ENCODE results near the gene RND3. TPM values are rescaled to one million over a fixed set of nuclear protein-coding genes. Genes with fewer than 3 reads are reported as not detected.

RND3 gene
- total RNA-seq, 2 donors from 2014 or later = not detected

DNA sequence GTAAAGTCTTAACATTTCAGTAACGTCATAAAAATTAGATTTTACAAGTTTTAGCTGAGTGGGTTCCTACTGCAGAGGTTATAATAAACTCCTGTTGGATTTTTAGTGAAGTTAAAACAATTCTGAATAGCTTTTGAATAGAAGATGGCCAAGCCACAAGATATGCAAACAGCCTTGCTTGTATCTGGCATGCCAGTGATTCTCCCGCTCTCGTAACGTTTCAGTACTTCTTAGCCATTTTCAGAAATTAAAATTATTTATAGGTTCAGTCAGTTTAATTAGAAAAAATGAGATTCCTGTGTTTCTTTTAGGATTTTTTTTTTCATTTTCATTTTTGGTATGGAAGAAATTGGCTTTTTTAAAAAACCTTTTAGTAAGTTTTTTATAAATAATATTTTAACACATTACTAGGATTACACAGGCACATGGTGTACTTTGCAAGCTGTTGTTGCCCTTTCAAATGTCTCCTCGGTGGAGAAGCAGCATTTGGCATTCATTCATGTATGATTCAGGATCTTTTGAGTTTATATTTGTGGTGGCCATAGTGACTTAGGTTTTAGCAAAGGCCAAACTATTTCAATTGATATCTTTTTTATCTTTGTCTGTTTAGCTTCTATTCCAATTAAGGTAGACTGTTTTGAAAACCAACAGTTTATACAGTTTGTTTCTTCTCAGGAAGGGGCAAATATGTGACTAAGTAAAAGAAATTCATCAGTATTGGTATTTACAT is 30.6 kb upstream of the RND3 start:
- Mint-ChIP-seq H3K27ac (no peak overlapping the region), H3K36me3 (ENCODE audit: insufficient read depth in 2 of 2) (peaks cover 0 to 2% of the 10 kb centered on the region in 2 donors), H3K27me3 (ENCODE audit: low read depth) (peaks cover 4% of the 10 kb centered on the region), H3K9me3 (peaks cover 3 to 4% of the 10 kb centered on the region in 2 donors), H3K4me1 (ENCODE audit: low read depth) (no peaks in the 10 kb centered on the region), H3K4me3 (no peak overlapping the region)
- DNase-seq = no peak
- ATAC-seq (replicated peaks in 1 of 2) = no peak

DNA sequence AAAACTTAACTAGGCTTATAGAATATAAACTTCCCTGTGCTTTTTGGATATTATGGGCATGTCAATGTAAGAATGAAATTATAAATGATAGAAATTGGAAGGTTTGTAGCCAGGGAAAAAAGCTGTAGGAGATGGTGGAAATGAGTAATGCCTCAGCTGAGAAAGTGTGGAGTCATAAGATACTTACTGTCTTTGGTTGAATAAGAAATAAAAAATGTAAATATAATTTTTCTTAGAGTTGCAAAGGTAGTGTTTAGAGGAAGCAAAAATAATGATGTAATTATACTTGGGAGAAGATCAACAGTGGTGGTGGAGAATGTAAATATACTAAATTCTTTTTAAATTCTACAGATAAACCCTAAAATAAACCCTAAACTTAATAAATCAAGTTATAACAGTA is 26.2 kb upstream of the RND3 start:
- H3K36me3 Mint-ChIP-seq (ENCODE audit: insufficient read depth in 2 of 2) = no peaks in the 10 kb centered on the region
- no peaks in the 10 kb centered on the region for H3K4me1 Mint-ChIP-seq (ENCODE audit: low read depth)
- H3K4me3 Mint-ChIP-seq = no peak overlapping the region
- H3K9me3 Mint-ChIP-seq = no peaks in the 10 kb centered on the region
- ATAC-seq (replicated peaks in 1 of 2) = no peak
- no peak for DNase-seq
- no peak overlapping the region for H3K27ac Mint-ChIP-seq
- H3K27me3 Mint-ChIP-seq (ENCODE audit: low read depth) = no peaks in the 10 kb centered on the region

DNA sequence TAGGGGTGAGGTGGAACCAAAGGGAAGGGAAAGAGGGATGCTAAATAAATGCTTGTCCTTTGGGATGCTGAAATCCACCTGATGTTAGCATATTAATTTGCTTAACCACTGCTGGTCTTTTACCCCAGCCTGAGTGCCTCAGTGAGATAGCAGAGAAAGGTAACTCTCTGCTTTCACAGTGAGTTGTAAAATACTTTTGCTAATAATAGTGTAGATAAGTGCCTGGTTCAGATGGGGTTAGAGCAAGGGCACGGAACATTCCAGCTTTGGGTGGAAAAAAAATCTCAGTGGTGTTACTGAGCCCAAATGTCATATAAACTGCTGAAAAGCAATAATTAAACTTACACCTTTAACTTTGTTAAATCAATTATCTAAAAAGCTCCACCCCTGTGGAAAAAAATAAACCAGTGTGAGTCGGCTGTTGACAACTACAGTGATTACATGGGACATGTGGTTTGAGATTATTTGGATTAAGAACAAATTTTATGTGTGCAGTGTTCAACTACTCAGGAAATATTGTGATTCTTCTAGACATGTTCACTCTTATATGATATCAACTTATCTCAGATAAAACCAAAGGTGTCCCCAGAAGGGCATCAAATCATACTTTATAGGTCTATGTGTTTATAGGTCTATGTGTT is 21.1 kb upstream of the RND3 start:
- no peaks in the 10 kb centered on the region for H3K4me1 Mint-ChIP-seq (ENCODE audit: low read depth)
- H3K36me3 Mint-ChIP-seq (ENCODE audit: insufficient read depth in 2 of 2) = no peaks in the 10 kb centered on the region
- H3K4me3 Mint-ChIP-seq = no peak overlapping the region
- DNase-seq (no peak), ATAC-seq (replicated peaks in 1 of 2) (no peak)
- no peak overlapping the region for H3K27ac Mint-ChIP-seq
- H3K9me3 Mint-ChIP-seq = no peaks in the 10 kb centered on the region
- no peaks in the 10 kb centered on the region for H3K27me3 Mint-ChIP-seq (ENCODE audit: low read depth)

DNA sequence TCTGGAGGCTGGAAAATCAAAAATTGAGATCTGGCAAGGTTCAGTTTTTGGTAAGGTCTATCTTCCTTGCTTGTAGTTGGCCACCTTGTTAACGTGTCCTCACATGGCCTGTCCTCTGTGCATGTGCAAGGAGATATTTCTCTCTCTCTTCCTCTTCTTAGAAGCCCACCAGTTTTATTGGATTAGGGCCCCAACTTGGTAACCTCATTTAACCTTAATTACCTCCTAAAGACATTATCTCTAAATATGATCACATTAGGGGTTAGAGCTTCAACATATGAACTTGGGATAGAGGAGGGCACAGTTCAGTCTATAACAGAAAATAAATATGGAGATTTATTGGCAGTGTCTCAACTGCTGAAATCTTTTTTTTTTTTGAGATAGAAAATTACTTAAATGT is 19.6 kb upstream of the RND3 start:
- Mint-ChIP-seq H3K9me3 (no peaks in the 10 kb centered on the region), H3K36me3 (ENCODE audit: insufficient read depth in 2 of 2) (no peaks in the 10 kb centered on the region), H3K4me1 (ENCODE audit: low read depth) (no peaks in the 10 kb centered on the region), H3K27me3 (ENCODE audit: low read depth) (no peaks in the 10 kb centered on the region), H3K27ac (no peak overlapping the region), H3K4me3 (no peak overlapping the region)
- DNase-seq (no peak), ATAC-seq (replicated peaks in 1 of 2) (no peak)

DNA sequence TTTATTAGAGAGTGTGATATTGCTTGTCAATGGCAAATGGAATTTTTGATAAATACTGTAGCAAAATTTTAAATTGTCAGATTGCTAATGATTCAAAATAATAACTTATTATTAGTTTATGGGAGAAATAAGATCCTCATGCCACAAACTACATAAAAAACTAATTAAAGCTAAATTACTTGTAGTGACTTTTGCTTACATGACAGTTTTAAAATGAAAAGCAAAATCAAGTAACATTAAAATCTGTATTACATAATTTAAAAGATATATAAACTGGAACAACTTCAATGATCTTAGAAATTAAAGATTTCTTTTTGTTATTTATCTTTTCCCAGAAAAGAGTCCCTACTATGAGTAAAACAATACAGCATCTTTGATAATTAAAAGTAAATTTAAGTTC is 17.7 kb upstream of the RND3 start:
- Mint-ChIP-seq H3K27me3 (ENCODE audit: low read depth) (no peaks in the 10 kb centered on the region), H3K4me3 (no peak overlapping the region), H3K27ac (no peak overlapping the region), H3K9me3 (no peaks in the 10 kb centered on the region), H3K4me1 (ENCODE audit: low read depth) (no peaks in the 10 kb centered on the region), H3K36me3 (ENCODE audit: insufficient read depth in 2 of 2) (no peaks in the 10 kb centered on the region)
- no peak for DNase-seq
- no peak for ATAC-seq (replicated peaks in 1 of 2)

DNA sequence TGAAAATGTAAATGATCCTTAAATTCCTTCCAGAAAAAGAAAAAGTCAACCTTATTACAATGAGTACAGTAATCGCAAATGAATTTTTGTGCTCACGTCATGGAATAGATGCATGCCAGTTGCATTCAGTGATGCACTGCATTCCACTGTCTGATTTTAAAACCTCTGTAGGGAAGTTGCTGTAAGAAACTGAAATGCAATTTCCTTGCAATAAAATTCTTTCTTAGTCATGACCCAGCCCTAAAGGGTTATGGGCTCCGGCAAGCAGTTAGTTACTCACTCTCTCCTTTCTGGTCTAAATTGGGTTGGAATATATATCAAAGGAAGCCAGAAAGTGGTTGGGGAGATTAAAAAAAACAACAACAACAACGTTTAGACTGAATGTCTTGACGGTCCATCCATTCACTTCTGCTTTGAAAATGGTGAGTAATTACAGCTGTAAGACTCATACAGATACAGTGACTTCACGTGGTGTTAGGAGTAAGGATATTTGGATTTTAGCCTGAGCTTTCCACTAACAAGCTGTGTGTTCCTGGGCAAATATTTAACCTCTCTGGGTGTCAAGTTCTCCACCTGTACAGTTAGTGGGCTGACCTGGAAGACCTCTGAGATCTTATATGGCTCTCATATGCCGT is 8.6 kb upstream of the RND3 start:
- Mint-ChIP-seq H3K27ac (no peak overlapping the region), H3K36me3 (ENCODE audit: insufficient read depth in 2 of 2) (no peaks in the 10 kb centered on the region), H3K9me3 (no peaks in the 10 kb centered on the region), H3K4me1 (ENCODE audit: low read depth) (no peaks in the 10 kb centered on the region), H3K27me3 (ENCODE audit: low read depth) (no peaks in the 10 kb centered on the region), H3K4me3 (no peak overlapping the region)
- ATAC-seq (replicated peaks in 1 of 2) (no peak), DNase-seq (no peak)

DNA sequence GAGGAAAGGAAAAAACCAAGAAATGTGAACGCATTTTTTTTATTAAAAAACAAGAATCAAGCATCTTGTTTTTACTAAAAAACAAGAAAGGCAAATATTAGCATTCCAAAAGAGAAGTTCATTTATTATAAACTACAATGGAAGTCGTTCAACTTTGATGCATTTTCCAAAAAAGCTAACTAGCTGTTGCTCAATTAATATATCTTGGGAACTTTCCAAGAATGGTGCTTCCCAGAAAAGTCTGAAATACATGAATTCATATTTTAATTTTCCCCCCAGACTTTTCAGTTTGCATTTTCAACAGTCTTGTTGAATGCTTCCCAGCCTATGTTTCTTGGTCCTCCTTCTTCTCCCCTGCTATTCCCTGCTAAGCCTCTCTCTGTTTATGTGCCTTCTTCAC is 7.5 kb upstream of the RND3 start:
- ATAC-seq (replicated peaks in 1 of 2) (no peak), DNase-seq (no peak)
- no peaks in the 10 kb centered on the region for H3K4me1 Mint-ChIP-seq (ENCODE audit: low read depth)
- no peaks in the 10 kb centered on the region for H3K9me3 Mint-ChIP-seq
- no peak overlapping the region for H3K4me3 Mint-ChIP-seq
- peaks cover 5% of the 10 kb centered on the region for H3K27me3 Mint-ChIP-seq (ENCODE audit: low read depth)
- no peaks in the 10 kb centered on the region for H3K36me3 Mint-ChIP-seq (ENCODE audit: insufficient read depth in 2 of 2)
- no peak overlapping the region for H3K27ac Mint-ChIP-seq

DNA sequence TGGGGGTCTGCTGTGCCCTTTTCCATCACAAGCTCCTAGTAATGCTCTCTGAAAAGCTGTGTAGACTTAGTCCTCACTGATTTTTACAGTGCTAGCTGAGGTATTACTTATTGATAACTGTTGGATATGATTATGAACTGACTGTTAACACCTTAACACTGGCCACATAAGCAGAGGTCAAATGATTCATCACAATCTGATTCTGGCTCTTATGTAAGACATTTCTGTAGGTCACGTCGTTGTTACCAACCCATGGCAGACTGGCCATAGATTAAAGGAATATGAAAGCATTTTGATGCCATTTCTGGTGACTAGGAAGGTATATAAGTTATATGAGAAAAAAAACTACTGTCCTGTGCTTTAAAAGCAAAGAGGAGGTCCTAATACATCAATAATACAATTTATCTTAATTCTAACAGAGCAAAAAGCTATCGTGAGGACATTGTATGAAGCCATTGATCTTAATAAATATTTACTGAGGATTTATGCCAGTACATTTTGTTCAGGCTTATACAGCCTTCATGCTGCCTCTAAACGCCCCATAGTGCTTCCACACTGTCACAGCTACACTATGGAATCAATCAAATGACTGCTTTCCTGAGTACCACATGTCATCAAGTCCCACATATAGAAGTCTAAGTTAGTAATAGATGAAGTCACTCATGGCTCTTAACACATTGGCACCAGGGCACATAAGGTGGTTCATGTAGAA is 6.9 kb upstream of the RND3 start:
- Mint-ChIP-seq H3K27me3 (ENCODE audit: low read depth) (peaks cover 11% of the 10 kb centered on the region), H3K27ac (no peak overlapping the region), H3K36me3 (ENCODE audit: insufficient read depth in 2 of 2) (no peaks in the 10 kb centered on the region), H3K4me3 (no peak overlapping the region), H3K4me1 (ENCODE audit: low read depth) (no peaks in the 10 kb centered on the region), H3K9me3 (no peaks in the 10 kb centered on the region)
- DNase-seq (no peak), ATAC-seq (replicated peaks in 1 of 2) (no peak)

DNA sequence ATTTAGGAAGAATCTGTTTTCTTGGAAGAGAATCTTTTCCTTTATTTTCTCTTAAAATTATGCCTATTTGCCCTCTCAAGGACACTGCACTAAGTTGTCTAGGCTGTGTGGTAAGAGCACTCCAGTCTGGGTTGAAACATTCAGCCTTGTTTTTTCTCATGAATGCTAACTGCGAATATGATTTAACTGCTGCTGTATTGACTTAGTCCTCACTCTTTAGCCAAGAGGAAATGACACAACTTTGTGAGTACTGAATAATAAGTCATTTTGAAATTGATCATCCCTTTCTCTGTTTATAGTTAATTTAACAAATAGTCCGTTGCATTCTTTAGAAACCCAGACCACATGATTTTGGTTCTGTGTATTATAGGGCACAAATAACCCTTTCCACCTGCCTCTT is 4.5 kb upstream of the RND3 start:
- H3K36me3 Mint-ChIP-seq (ENCODE audit: insufficient read depth in 2 of 2) = no peaks in the 10 kb centered on the region
- DNase-seq = no peak
- H3K27ac Mint-ChIP-seq = no peak overlapping the region
- H3K9me3 Mint-ChIP-seq = no peaks in the 10 kb centered on the region
- peaks cover 1% of the 10 kb centered on the region for H3K4me1 Mint-ChIP-seq (ENCODE audit: low read depth)
- H3K27me3 Mint-ChIP-seq (ENCODE audit: low read depth) = peaks cover 33% of the 10 kb centered on the region
- ATAC-seq (replicated peaks in 1 of 2) = no peak
- H3K4me3 Mint-ChIP-seq = no peak overlapping the region

DNA sequence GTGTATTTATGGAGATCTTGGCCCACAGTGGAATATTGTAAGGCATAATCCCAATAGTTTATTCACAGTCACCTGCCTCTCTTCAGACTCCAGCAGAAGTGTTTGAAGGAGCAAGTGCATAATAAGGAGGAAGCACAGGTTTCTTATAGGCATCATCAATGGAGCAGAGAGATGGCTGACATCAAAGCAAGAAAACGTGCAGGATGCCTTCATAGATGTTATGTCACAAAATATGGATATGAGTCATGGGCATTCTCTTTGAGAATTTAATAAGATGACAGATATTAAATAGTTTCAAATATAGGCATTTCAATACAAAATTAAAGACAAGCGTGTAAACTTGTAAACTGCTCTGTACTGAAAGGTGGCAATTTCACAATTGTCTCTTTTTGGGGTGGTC is 4.0 kb upstream of the RND3 start:
- Mint-ChIP-seq H3K27ac (no peak overlapping the region), H3K4me3 (no peak overlapping the region), H3K9me3 (no peaks in the 10 kb centered on the region), H3K36me3 (ENCODE audit: insufficient read depth in 2 of 2) (no peaks in the 10 kb centered on the region), H3K27me3 (ENCODE audit: low read depth) (peaks cover 38% of the 10 kb centered on the region), H3K4me1 (ENCODE audit: low read depth) (peaks cover 7% of the 10 kb centered on the region)
- DNase-seq = no peak
- ATAC-seq (replicated peaks in 1 of 2) = no peak

DNA sequence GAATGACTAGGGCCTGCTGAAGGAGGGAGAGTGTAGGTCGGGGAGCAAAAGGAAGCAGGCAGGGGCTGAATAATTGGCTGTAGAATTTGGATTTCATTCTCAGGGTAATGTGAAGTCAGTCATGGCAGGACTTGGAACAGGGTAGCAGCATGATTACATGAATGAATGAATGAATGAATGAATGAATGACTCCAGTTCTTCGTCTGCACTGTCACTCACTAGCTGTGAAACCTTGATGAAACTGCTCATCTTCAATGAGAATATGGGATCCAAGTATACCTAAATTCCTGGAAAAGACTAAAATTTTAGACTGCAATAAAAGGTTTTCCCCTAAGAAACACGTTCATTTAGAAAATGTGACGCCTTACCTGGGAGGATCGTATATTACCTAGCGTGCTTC is 3.0 kb upstream of the RND3 start:
- H3K4me3 Mint-ChIP-seq = no peak overlapping the region
- no peaks in the 10 kb centered on the region for H3K9me3 Mint-ChIP-seq
- H3K27ac Mint-ChIP-seq = no peak overlapping the region
- H3K36me3 Mint-ChIP-seq (ENCODE audit: insufficient read depth in 2 of 2) = no peaks in the 10 kb centered on the region
- DNase-seq (no peak), ATAC-seq (replicated peaks in 1 of 2) (no peak)
- peaks cover 8% of the 10 kb centered on the region for H3K4me1 Mint-ChIP-seq (ENCODE audit: low read depth)
- H3K27me3 Mint-ChIP-seq (ENCODE audit: low read depth) = peaks cover 46% of the 10 kb centered on the region

DNA sequence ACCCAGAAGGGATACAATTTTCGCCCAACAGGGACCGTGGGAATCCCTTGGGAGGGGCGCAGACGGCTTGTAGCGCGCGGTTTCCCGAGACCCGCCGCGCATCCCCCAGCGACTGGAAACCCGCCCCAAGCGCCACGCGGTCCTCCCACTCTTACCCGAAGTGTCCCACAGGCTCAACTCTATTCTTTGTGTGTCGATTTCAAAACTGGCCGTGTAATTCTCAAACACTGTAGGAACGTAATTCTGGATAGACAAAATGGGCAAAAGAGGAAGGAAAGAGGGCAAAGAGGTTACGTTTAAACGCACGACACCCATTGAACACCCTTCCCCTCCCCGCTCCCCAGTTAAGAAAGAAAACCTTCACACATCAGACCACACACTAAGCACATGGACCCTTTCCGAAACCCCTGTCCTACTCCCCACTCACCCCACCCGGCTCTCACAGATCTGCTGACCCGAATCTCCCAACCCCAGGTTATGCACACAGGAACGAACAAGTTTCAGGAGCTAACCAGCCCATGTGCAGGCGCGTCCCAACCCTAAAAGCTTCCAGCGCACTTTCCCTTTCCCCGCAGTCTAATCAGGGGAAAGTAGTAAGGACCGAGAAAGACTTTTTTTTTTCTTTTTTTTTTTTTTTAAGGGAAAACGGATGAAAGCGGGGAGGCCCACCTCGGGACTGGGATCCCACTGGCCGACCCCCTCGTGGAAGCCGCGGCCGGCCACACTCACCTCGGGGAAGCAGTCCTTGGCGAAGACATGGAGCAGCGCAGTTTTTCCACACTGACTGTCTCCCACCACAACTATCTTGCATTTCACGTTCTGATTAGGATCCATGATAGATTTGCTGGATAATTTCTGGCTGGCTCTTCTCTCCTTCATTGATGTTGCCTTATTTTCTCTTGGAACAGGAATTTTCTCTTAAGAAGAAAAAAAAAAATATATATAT is 655 bp downstream of the RND3 start:
- Mint-ChIP-seq H3K9me3 (no peaks in the 10 kb centered on the region), H3K4me3 (peak overlapping the region; percentile 53 to 77), H3K27me3 (ENCODE audit: low read depth) (peaks cover 60% of the 10 kb centered on the region), H3K36me3 (ENCODE audit: insufficient read depth in 2 of 2) (no peaks in the 10 kb centered on the region), H3K27ac (no peak overlapping the region), H3K4me1 (ENCODE audit: low read depth) (peaks cover 8% of the 10 kb centered on the region)
- ATAC-seq (replicated peaks in 1 of 2) (no peak), DNase-seq (no peak)

Measured in activated T-cell treated with anti-CD3 and anti-CD28 coated beads, Interleukin-2, amount 50 U/mL, for 72 hours (primary cell).